K562 (cell line): Measurements from ENCODE around the gene CROT. TPM values are rescaled to one million over a fixed set of nuclear protein-coding genes. Genes with fewer than 3 reads are reported as not detected.

ENCODE experiments used
- ATF2 ChIP-seq: sonication (generic); formaldehyde crosslinking; IDR thresholded peaks from 2 replicates; pipeline ENCODE4 v1.8.1; 2022; ENCODE audit warnings: missing genetic modification reagents
- ATF7 ChIP-seq: fragments of 450-650 bp; IDR thresholded peaks from 2 replicates; pipeline ENCODE4 v1.7.1; 2014; ENCODE audit warnings: mild to moderate bottlenecking, moderate library complexity
- CEBPB ChIP-seq: fragments of 450-650 bp; IDR thresholded peaks from 2 replicates; pipeline ENCODE4 v1.6.1; 2016; ENCODE audit warnings: missing genetic modification characterization, missing compliant biosample characterization
- E2F4 ChIP-seq: sonication (generic); formaldehyde crosslinking; IDR thresholded peaks from 2 replicates; pipeline ENCODE4 v1.8.0; 2022; ENCODE audit warnings: mild to moderate bottlenecking, low read depth, missing genetic modification reagents
- ELK1 ChIP-seq: sonication (generic); formaldehyde crosslinking; IDR thresholded peaks from 2 replicates; pipeline ENCODE4 v1.8.1; 2022; ENCODE audit warnings: missing genetic modification reagents
- FUS ChIP-seq: fragments of 200-400 bp; formaldehyde crosslinking; optimal IDR thresholded peaks from 2 replicates; pipeline ENCODE3; 2017; ENCODE audit warnings: low read depth, low read length
- KLF16 ChIP-seq: IDR thresholded peaks from 2 replicates; pipeline ENCODE4 v1.6.1; 2016; ENCODE audit warnings: antibody characterized with exemption
- NKRF ChIP-seq: fragments of 450-650 bp; IDR thresholded peaks from 2 replicates; pipeline ENCODE4 v1.6.1; 2016; ENCODE audit warnings: borderline replicate concordance
- POLR2H ChIP-seq: IDR thresholded peaks from 2 replicates; pipeline ENCODE4 v1.6.1; 2016; ENCODE audit warnings: missing genetic modification characterization, low read depth, mild to moderate bottlenecking, control low read depth, missing compliant biosample characterization, moderate library complexity
- PPARD ChIP-seq: fragments of 250-450 bp; sonication (Bioruptor Pico); IDR thresholded peaks from 2 replicates; pipeline ENCODE4 v1.8.0; 2022; ENCODE audit warnings: inconsistent platforms, mild to moderate bottlenecking, moderate library complexity
- RFX5 ChIP-seq: IDR thresholded peaks from 2 replicates; pipeline ENCODE4 v1.6.1; 2011; ENCODE audit warnings: low read depth, mild to moderate bottlenecking, improper control_type of control experiment, low read length
- STAT5A ChIP-seq: IDR thresholded peaks from 2 replicates; pipeline ENCODE4 v1.6.1; 2012; ENCODE audit warnings: low read length, inconsistent platforms, borderline replicate concordance
- TEAD4 ChIP-seq, 2 experiments: sonication (generic) in 1 of 2; formaldehyde crosslinking in 1 of 2; IDR thresholded peaks; 2 replicates each; pipeline versions ENCODE4 v1.6.1 to v1.8.0; 2012 to 2022; ENCODE audit warnings: borderline replicate concordance in 1 of 2, inconsistent platforms in 1 of 2, low read length in 1 of 2, mild to moderate bottlenecking in 1 of 2, missing genetic modification reagents in 1 of 2
- ZBTB49 ChIP-seq: sonication (generic); formaldehyde crosslinking; IDR thresholded peaks from 2 replicates; pipeline ENCODE4 v1.8.0; 2022; ENCODE audit warnings: missing genetic modification reagents, mild to moderate bottlenecking, borderline replicate concordance
- ZNF133 ChIP-seq: fragments of 250-450 bp; sonication (Bioruptor Pico); IDR thresholded peaks from 2 replicates; pipeline ENCODE4 v1.4.0; 2020; ENCODE audit warnings: mild to moderate bottlenecking
- ZNF175 ChIP-seq: fragments of 200-800 bp; sonication (Bioruptor generic); IDR thresholded peaks from 2 replicates; pipeline ENCODE4 v1.6.1; 2016; ENCODE audit warnings: low read depth, mild to moderate bottlenecking, missing genetic modification characterization, missing compliant biosample characterization
- ZNF263 ChIP-seq: sonication (generic); formaldehyde crosslinking; IDR thresholded peaks from 2 replicates; pipeline ENCODE4 v1.8.0; 2022; ENCODE audit warnings: mild to moderate bottlenecking, missing genetic modification reagents, borderline replicate concordance
- ZNF282 ChIP-seq: sonication (generic); formaldehyde crosslinking; IDR thresholded peaks from 2 replicates; pipeline ENCODE4 v1.8.1; 2023; ENCODE audit warnings: missing genetic modification reagents
- ZNF431 ChIP-seq: sonication (generic); formaldehyde crosslinking; IDR thresholded peaks from 2 replicates; pipeline ENCODE4 v1.8.0; 2022; ENCODE audit warnings: mild to moderate bottlenecking, missing genetic modification reagents
- ZNF79 ChIP-seq: fragments of 250-450 bp; sonication (Bioruptor Pico); IDR thresholded peaks from 2 replicates; pipeline ENCODE4 v1.4.0; 2020; ENCODE audit warnings: low read depth, mild to moderate bottlenecking, moderate library complexity
- ZSCAN29 ChIP-seq: fragments of 450-650 bp; IDR thresholded peaks from 2 replicates; pipeline ENCODE4 v1.6.1; 2017
- polyA plus RNA-seq, 8 experiments: library from polyadenylated mRNA; depleted of rRNA in 4 of 8; stranded (reverse) in 5 of 8; unstranded in 3 of 8; fragments of >200 nt; fragmentation: Nextera tagmentation in 2 of 8; fragmentation: Illumina TruSeq in 1 of 8; extraction: Ambion mirVana in 2 of 8; extraction: Trizol in 1 of 8; gene quantifications; 2 replicates each; pipeline versions ENCODE4 v1.2.1 to v1.2.3, GENCODE V29; 2011 to 2014; ENCODE audit warnings: inconsistent platforms in 1 of 8, missing spikeins in 1 of 8
- total RNA-seq, 7 experiments: library from RNA; depleted of rRNA in 6 of 7; stranded (reverse); fragments of >200 nt in 6 of 7; fragmentation: Illumina TruSeq in 2 of 7; extraction: Trizol in 2 of 7; gene quantifications; 2 replicates each; pipeline versions ENCODE4 v1.2.1 to v1.2.3, GENCODE V29; 2011 to 2021; ENCODE audit warnings: low replicate concordance in 1 of 7

Gene CROT
- total and polyA plus RNA-seq, 9 of the 15 experiments (the other 6 are each of a cell fraction or from before 2014, with no cell fraction given), result 2.5 to 8.1 (median 5.1) TPM

GRCh38 chr7:87370660-87371180 is 25.3 kb downstream of the CROT start (continued):
- 0 out of 2 replicates have a peak, but pooled peaks have one; percentile 31 for TF ChIP-seq POLR2H
- TF ChIP-seq PPARD (CRISPR knock-in tag), result no peak
- TF ChIP-seq TEAD4 (IDR thresholded peaks at IDR 0.05; ENCODE audit: low read length), result peak; percentile 21; the same call in 1 of the 2 replicates
- TF ChIP-seq TEAD4 (CRISPR knock-in tag; IDR thresholded peaks at IDR 0.05; ENCODE audit: borderline replicate concordance), result no peak
- no peak for TF ChIP-seq STAT5A
- TF ChIP-seq CEBPB (tag), result peak; percentile 81
- no peak for TF ChIP-seq ZNF431 (CRISPR knock-in tag)
- TF ChIP-seq ZNF263 (CRISPR knock-in tag), result no peak
- TF ChIP-seq ATF7, result no peak
- no peak for TF ChIP-seq ZNF282
- TF ChIP-seq NKRF, result no peak
- no peak for TF ChIP-seq FUS
- TF ChIP-seq ATF2 (CRISPR knock-in tag), result no peak
- TF ChIP-seq ELK1 (CRISPR knock-in tag), result no peak
- no peak for TF ChIP-seq ZNF175 (CRISPR knock-in tag)
- TF ChIP-seq RFX5, result no peak
- no peak for TF ChIP-seq ZNF133
- TF ChIP-seq ZNF79, result no peak
- no peak for TF ChIP-seq ZBTB49 (CRISPR knock-in tag)
- TF ChIP-seq E2F4 (CRISPR knock-in tag), result no peak
- no peak for TF ChIP-seq ZSCAN29
- no peak for TF ChIP-seq KLF16
